IMR-90 (cell line): ENCODE results near the gene XYLB. TPM values are rescaled to one million over a fixed set of nuclear protein-coding genes. Genes with fewer than 3 reads are reported as not detected.

Source experiments
- ATAC-seq: fragments of 200-7000 bp; cut with Tn5 transposase; 2 replicates; pipeline ENCODE4 v1.9.1; 2020; ENCODE audit warnings: low read depth, mild to moderate bottlenecking, moderate library complexity
- BruUV-seq: library from RNA; stranded (reverse); fragments of 400-500 nt; replicated peaks from 2 replicates; lab custom pipeline; 2021; lab: Mats Ljungman, UMichigan
- CTCF ChIA-PET: fragments of 300-600 bp; formaldehyde crosslinking; extraction: SDS; loops from one replicate; lab custom pipeline; 2021; ENCODE audit warnings: antibody characterized with exemption; lab: Yijun Ruan, JAX
- POLR2A ChIA-PET: fragments of 300-600 bp; sonication (Branson Sonifier 250); formaldehyde crosslinking; loops from one replicate; lab custom pipeline; 2022; ENCODE audit warnings: antibody characterized with exemption; ENCODE audit not compliant: unreplicated experiment; lab: Charles Lee
- DNase-seq: peaks from one replicate; pipeline ENCODE4 v3.0.0; 2013
- H2AFZ ChIP-seq: replicated peaks from 2 replicates; pipeline ENCODE3; 2013; ENCODE audit warnings: low read length, mild to moderate bottlenecking; ENCODE audit not compliant: poor library complexity
- H2AK5ac ChIP-seq: 2 replicates; pipeline ENCODE4 v1.6.1; 2013; ENCODE audit warnings: low read depth, low read length, inconsistent platforms
- H2AK9ac ChIP-seq: replicated peaks from 2 replicates; pipeline ENCODE3; 2013; ENCODE audit warnings: mild to moderate bottlenecking, low read depth, low read length, moderate library complexity; ENCODE audit not compliant: poor library complexity
- H2BK120ac ChIP-seq: 2 replicates; pipeline ENCODE4 v1.6.1; 2013; ENCODE audit warnings: low read depth, low read length, inconsistent platforms
- H2BK15ac ChIP-seq: 3 replicates; pipeline ENCODE4 v1.6.1; 2013; ENCODE audit warnings: low read depth, low read length, inconsistent platforms
- H2BK20ac ChIP-seq: 2 replicates; pipeline ENCODE4 v1.6.1; 2013; ENCODE audit warnings: low read depth, mild to moderate bottlenecking, inconsistent platforms, low read length, moderate library complexity
- H2BK5ac ChIP-seq: 2 replicates; pipeline ENCODE4 v1.6.1; 2013; ENCODE audit warnings: mild to moderate bottlenecking, low read depth, low read length, inconsistent platforms; ENCODE audit not compliant: poor library complexity, severe bottlenecking
- H3K14ac ChIP-seq: replicated peaks from 2 replicates; pipeline ENCODE4 v1.6.1; 2013; ENCODE audit warnings: low read depth, low read length, inconsistent platforms
- H3K18ac ChIP-seq: 2 replicates; pipeline ENCODE4 v1.6.1; 2013; ENCODE audit warnings: low read depth, low read length, control low read depth
- H3K23ac ChIP-seq: 2 replicates; pipeline ENCODE4 v1.6.1; 2013; ENCODE audit warnings: low read depth, low read length, inconsistent platforms
- H3K27ac ChIP-seq: 2 replicates; pipeline ENCODE4 v1.5.1; 2013; ENCODE audit warnings: mild to moderate bottlenecking, control low read depth, low read length; ENCODE audit not compliant: insufficient read depth
- H3K27me3 ChIP-seq: 2 replicates; pipeline ENCODE4 v1.6.1; 2013; ENCODE audit warnings: low read length; ENCODE audit not compliant: control insufficient read depth, insufficient read depth
- H3K36me3 ChIP-seq: 2 replicates; pipeline ENCODE4 v1.6.1; 2013; ENCODE audit warnings: low read length, mixed read lengths; ENCODE audit not compliant: control insufficient read depth, insufficient read depth
- H3K4ac ChIP-seq: 2 replicates; pipeline ENCODE4 v1.6.1; 2013; ENCODE audit warnings: low read depth, low read length, inconsistent platforms
- H3K4me1 ChIP-seq: 2 replicates; pipeline ENCODE4 v1.6.1; 2013; ENCODE audit warnings: low read length, mixed read lengths; ENCODE audit not compliant: control insufficient read depth, insufficient read depth
- H3K4me2 ChIP-seq: 2 replicates; pipeline ENCODE4 v1.6.1; 2013; ENCODE audit warnings: low read depth, mild to moderate bottlenecking, control low read depth, low read length, moderate library complexity
- H3K4me3 ChIP-seq: 2 replicates; pipeline ENCODE4 v1.5.1; 2013; ENCODE audit warnings: low read depth, mild to moderate bottlenecking, control low read depth, low read length, moderate library complexity; ENCODE audit not compliant: insufficient read depth
- H3K56ac ChIP-seq: 2 replicates; pipeline ENCODE4 v1.6.1; 2013; ENCODE audit warnings: low read length, inconsistent platforms; ENCODE audit not compliant: insufficient read depth; ENCODE audit errors: extremely low read depth
- H3K79me1 ChIP-seq, 2 experiments: 2 replicates each; pipeline ENCODE4 v1.6.1; 2013; ENCODE audit warnings: low read length in 2 of 2, inconsistent platforms in 1 of 2, low read depth in 1 of 2
- H3K9ac ChIP-seq: 2 replicates; pipeline ENCODE4 v1.6.1; 2013; ENCODE audit warnings: low read depth, low read length, control low read depth
- H3K9me1 ChIP-seq: 2 replicates; pipeline ENCODE4 v1.6.1; 2013; ENCODE audit warnings: low read length, inconsistent platforms; ENCODE audit not compliant: insufficient read depth
- H3K9me3 ChIP-seq: 2 replicates; pipeline ENCODE4 v1.6.1; 2013; ENCODE audit warnings: low read length; ENCODE audit not compliant: control insufficient read depth, insufficient read depth
- H4K20me1 ChIP-seq: 2 replicates; pipeline ENCODE4 v1.6.1; 2013; ENCODE audit warnings: low read length, inconsistent platforms; ENCODE audit not compliant: insufficient read depth
- H4K5ac ChIP-seq: 2 replicates; pipeline ENCODE4 v1.6.1; 2013; ENCODE audit warnings: mild to moderate bottlenecking, low read depth, low read length, control low read depth
- H4K8ac ChIP-seq, 2 experiments: 2 replicates each; pipeline ENCODE4 v1.6.1; 2013; ENCODE audit warnings: low read depth in 2 of 2, low read length in 2 of 2, control low read depth in 1 of 2, inconsistent platforms in 1 of 2
- H4K91ac ChIP-seq: 2 replicates; pipeline ENCODE4 v1.6.1; 2013; ENCODE audit warnings: low read depth, low read length, inconsistent platforms; ENCODE audit not compliant: insufficient read depth
- BHLHE40 ChIP-seq: fragments of 150-350 bp; IDR thresholded peaks from 2 replicates; pipeline ENCODE4 v1.6.1; 2016; ENCODE audit warnings: mild to moderate bottlenecking, low read depth, low read length
- CEBPB ChIP-seq: IDR thresholded peaks from 2 replicates; pipeline ENCODE4 v1.6.1; 2012; ENCODE audit warnings: low read depth, low read length, improper control_type of control experiment
- CHD1 ChIP-seq: IDR thresholded peaks from 2 replicates; pipeline ENCODE4 v1.6.1; 2012; ENCODE audit warnings: low read depth, low read length, improper control_type of control experiment
- CTCF ChIP-seq: conservative IDR thresholded peaks from 2 replicates; pipeline ENCODE4 v1.5.1; 2012; ENCODE audit warnings: mild to moderate bottlenecking, low read depth, low read length, improper control_type of control experiment
- ELK1 ChIP-seq: fragments of 150-350 bp; IDR thresholded peaks from 2 replicates; pipeline ENCODE4 v1.6.1; 2016; ENCODE audit warnings: low read depth, mild to moderate bottlenecking, low read length, moderate library complexity, borderline replicate concordance
- FOS ChIP-seq: fragments of 150-350 bp; IDR thresholded peaks from 2 replicates; pipeline ENCODE4 v1.6.1; 2016; ENCODE audit warnings: low read depth, low read length
- MAFK ChIP-seq: IDR thresholded peaks from 2 replicates; pipeline ENCODE4 v1.6.1; 2012; ENCODE audit warnings: low read depth, low read length, improper control_type of control experiment
- MAZ ChIP-seq: IDR thresholded peaks from 2 replicates; pipeline ENCODE4 v1.6.1; 2012; ENCODE audit warnings: low read depth, mild to moderate bottlenecking, low read length, improper control_type of control experiment, moderate library complexity, borderline replicate concordance
- MXI1 ChIP-seq: IDR thresholded peaks from 2 replicates; pipeline ENCODE4 v1.6.1; 2012; ENCODE audit warnings: low read depth, mild to moderate bottlenecking, low read length, moderate library complexity, borderline replicate concordance
- NFE2L2 ChIP-seq: fragments of 150-350 bp; IDR thresholded peaks from 2 replicates; pipeline ENCODE4 v1.6.1; 2016; ENCODE audit warnings: low read depth, mild to moderate bottlenecking, low read length
- POLR2A ChIP-seq: IDR thresholded peaks from 2 replicates; pipeline ENCODE4 v1.6.1; 2012; ENCODE audit warnings: mild to moderate bottlenecking, low read depth, low read length
- RAD21 ChIP-seq: IDR thresholded peaks from 2 replicates; pipeline ENCODE4 v1.6.1; 2012; ENCODE audit warnings: low read length, improper control_type of control experiment
- RCOR1 ChIP-seq: IDR thresholded peaks from 2 replicates; pipeline ENCODE4 v1.6.1; 2012; ENCODE audit warnings: mild to moderate bottlenecking, low read length, improper control_type of control experiment; ENCODE audit not compliant: insufficient replicate concordance
- RFX5 ChIP-seq: IDR thresholded peaks from 2 replicates; pipeline ENCODE4 v1.8.0; 2012; ENCODE audit warnings: low read depth, mild to moderate bottlenecking, low read length, moderate library complexity
- SMC3 ChIP-seq: fragments of 150-350 bp; IDR thresholded peaks from 2 replicates; pipeline ENCODE4 v1.6.1; 2016; ENCODE audit warnings: low read depth, mild to moderate bottlenecking, antibody characterized with exemption, low read length, moderate library complexity
- USF2 ChIP-seq: fragments of 150-350 bp; IDR thresholded peaks from 2 replicates; pipeline ENCODE4 v1.6.1; 2017; ENCODE audit warnings: mild to moderate bottlenecking, antibody characterized with exemption, low read length, low read depth
- WGBS, 2 experiments: methylation state at CpG; one replicate each; pipeline versions ENCODE4 v1.1.5 to v1.1.7; 2013; ENCODE audit warnings: missing lambda C conversion rate in 2 of 2; ENCODE audit not compliant: insufficient read length in 1 of 2; ENCODE audit errors: extremely low coverage in 2 of 2; 5-methylcytosine and 5-hydroxymethylcytosine counted together
- dilution Hi-C: fragments of 300-500 bp; cut with HindIII; formaldehyde crosslinking; loops from one replicate; pipeline ENCODE4 v1.14.3; 2018; ENCODE audit warnings: low sequenced_read_pairs; ENCODE audit not compliant: unreplicated experiment
- in situ Hi-C: fragments of 300-500 bp; cut with MboI; formaldehyde crosslinking; loops from 3 replicates; pipeline ENCODE4 v1.14.3; 2019; ENCODE audit warnings: low sequenced_read_pairs, inconsistent platforms, mixed read lengths
- intact Hi-C: fragments of 100-400 bp; cut with micrococcal nuclease; formaldehyde crosslinking; loops from 2 replicates; pipeline ENCODE4 v1.10.0; 2022
- polyA plus RNA-seq, 3 experiments: library from polyadenylated mRNA; depleted of rRNA; stranded (reverse); fragments of >200 nt; gene quantifications; 2 replicates each; pipeline ENCODE4 v1.2.3, GENCODE V29; 2012; ENCODE audit warnings: low replicate concordance in 1 of 3
- total RNA-seq: library from RNA; depleted of rRNA; stranded (reverse); fragments of >200 nt; gene quantifications from 2 replicates; pipeline ENCODE4 v1.2.3, GENCODE V29; 2012

The XYLB gene
- total and polyA plus RNA-seq, 2 of the 4 experiments (the other 2 are of a cell fraction), result 3.0 to 3.4 TPM

GRCh38 chr3:38396239-38396638 is 49.7 kb downstream of the XYLB start:
- Histone ChIP-seq H3K23ac (no peak overlapping the region), H4K20me1 (no peaks in the 10 kb centered on the region), H2BK15ac (no peak overlapping the region), H3K79me1 (no peaks in the 10 kb centered on the region), H3K9me3 (no peaks in the 10 kb centered on the region), H2BK5ac (no peak overlapping the region), H3K56ac (no peak overlapping the region), H3K18ac (no peak overlapping the region), H3K4ac (no peak overlapping the region), H4K91ac (no peak overlapping the region), H4K5ac (no peak overlapping the region), H2BK20ac (no peak overlapping the region), H3K9me1 (peaks cover 9% of the 10 kb centered on the region; the same call in 1 of the 2 replicates), H4K8ac (no peak overlapping the region), H3K9ac (no peak overlapping the region), H2AFZ (no peak overlapping the region), H3K27me3 (no peaks in the 10 kb centered on the region), H3K36me3 (peaks cover 7% of the 10 kb centered on the region), H3K14ac (no peak overlapping the region), H2AK5ac (no peak overlapping the region), H3K4me2 (no peak overlapping the region), H3K4me3 (no peak overlapping the region), H3K27ac (no peak overlapping the region), H3K4me1 (no peaks in the 10 kb centered on the region), H2BK120ac (no peak overlapping the region), H2AK9ac (no peak overlapping the region)
- no peak for ATAC-seq
- CTCF ChIA-PET, result no interaction called here
- WGBS, 2 experiments, result no CpG with 5 or more reads among the region's 2 CpGs
- in situ Hi-C loops, result no loop called here
- POLR2A ChIA-PET, result no interaction called here
- dilution Hi-C loops, result no loop called here
- intact Hi-C loops, result no loop called here
- no TSS peak for BruUV-seq
- no peak for TF ChIP-seq POLR2A
- TF ChIP-seq FOS, result no peak
- TF ChIP-seq USF2, result no peak
- no peak for TF ChIP-seq SMC3
- no peak for TF ChIP-seq RCOR1
- TF ChIP-seq CTCF, result no peak
- no peak for TF ChIP-seq RAD21
- no peak for TF ChIP-seq MAFK
- TF ChIP-seq CHD1, result no peak
- no peak for TF ChIP-seq CEBPB
- TF ChIP-seq ELK1, result no peak
- TF ChIP-seq MAZ, result no peak
- no peak for TF ChIP-seq MXI1
- no peak for TF ChIP-seq BHLHE40
- TF ChIP-seq NFE2L2, result no peak
- TF ChIP-seq RFX5, result no peak
- no peak for DNase-seq
